SKM-1 treated with dmso at 0.1 percent for 144 hours (cell line): Measurements from ENCODE around the gene TES.

Experiments used
- DNase-seq: peaks from one replicate; lab custom pipeline; 2025; ENCODE audit not compliant: unreplicated experiment; lab: John Stamatoyannopoulos, UW

The TES gene

GRCh38 chr7:116219288-116219687 lies 8.9 kb downstream of the TES start:
- DNase-seq: no peak

- no peak for DNase-seq
Observed at GRCh38 chr7:116219834-116220233, 9.5 kb downstream of the TES start.

GRCh38 chr7:116222501-116222900 lies 12.2 kb downstream of the TES start:
- DNase-seq: no peak

- no peak for DNase-seq
Observed at GRCh38 chr7:116223588-116223987, 13.2 kb downstream of the TES start.

GRCh38 chr7:116224492-116225098 lies 14.3 kb downstream of the TES start:
- DNase-seq: no peak

GRCh38 chr7:116225860-116226259 lies 15.5 kb downstream of the TES start:
- no peak for DNase-seq

- DNase-seq: no peak
Observed at GRCh38 chr7:116226664-116227063, 16.3 kb downstream of the TES start.

- DNase-seq: no peak
Observed at GRCh38 chr7:116227678-116228239, 17.4 kb downstream of the TES start.

GRCh38 chr7:116228241-116228640 lies 17.9 kb downstream of the TES start:
- DNase-seq: no peak

- no peak for DNase-seq
Observed at GRCh38 chr7:116229366-116229765, 19.0 kb downstream of the TES start.

GRCh38 chr7:116230191-116231005 lies 20.1 kb downstream of the TES start:
- no peak for DNase-seq

- DNase-seq: no peak
Observed at GRCh38 chr7:116231543-116231942, 21.2 kb downstream of the TES start.

GRCh38 chr7:116231949-116232348 lies 21.6 kb downstream of the TES start:
- no peak for DNase-seq

- DNase-seq: no peak
Observed at GRCh38 chr7:116232350-116232749, 22.0 kb downstream of the TES start.

- DNase-seq: peak; percentile 24
Observed at GRCh38 chr7:116232920-116233319, 22.6 kb downstream of the TES start.

GRCh38 chr7:116234517-116235200 lies 24.3 kb downstream of the TES start:
- no peak for DNase-seq

GRCh38 chr7:116235380-116235779 lies 25.0 kb downstream of the TES start:
- DNase-seq: no peak

- no peak for DNase-seq
Observed at GRCh38 chr7:116236020-116236630, 25.8 kb downstream of the TES start.

GRCh38 chr7:116239020-116239419 lies 28.7 kb downstream of the TES start:
- no peak for DNase-seq

- DNase-seq: no peak
Observed at GRCh38 chr7:116239434-116239833, 29.1 kb downstream of the TES start.

- no peak for DNase-seq
Observed at GRCh38 chr7:116240024-116240668, 29.8 kb downstream of the TES start.
